NT2/D1 (cell line): ENCODE data around the gene PDCD2L.

Experiments used
- YY1 ChIP-seq: IDR thresholded peaks from 2 replicates; pipeline ENCODE4 v1.6.1; 2011; ENCODE audit not compliant: insufficient read length, insufficient read depth
- ZNF274 ChIP-seq: IDR thresholded peaks from 2 replicates; pipeline ENCODE4 v1.6.1; 2011; ENCODE audit warnings: mild to moderate bottlenecking, low read depth, low read length

GRCh38 chr19:34448191-34448590 lies 44.0 kb downstream of the PDCD2L start:
- no peak for TF ChIP-seq ZNF274
- no peak for TF ChIP-seq YY1
